Measurements from ENCODE around the gene MAGEB17.
"Not testable (repeated sequence)": the region's sequence is repeated elsewhere in the genome, so short reads cannot be mapped to it uniquely, and the experiment has no call there.

MAGEB17 gene

GRCh38 chrX:16160729-16161128, 6.6 kb upstream of the MAGEB17 start:
- no peak for DNase-seq

DNA sequence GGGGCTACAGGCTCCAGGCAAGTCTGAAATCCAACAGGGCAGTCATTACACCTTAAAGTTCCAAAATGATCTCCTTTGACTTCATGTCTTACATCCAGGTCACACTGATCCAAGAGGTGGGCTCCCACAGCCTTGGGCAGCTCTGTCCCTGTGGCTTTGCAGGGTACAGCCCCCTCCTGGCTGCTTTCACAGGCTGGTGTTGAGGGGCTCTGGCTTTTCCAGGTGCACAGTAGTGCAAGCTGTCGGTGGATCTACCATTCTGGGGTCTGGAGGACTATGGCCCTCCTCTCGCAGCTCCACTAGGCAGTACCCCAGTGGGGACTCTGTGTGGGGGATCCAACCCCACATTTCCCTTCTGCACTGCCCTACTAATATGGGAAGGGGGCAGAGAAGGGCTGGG, 6.1 kb upstream of the MAGEB17 start:
- not testable (repeated sequence) for DNase-seq

DNA sequence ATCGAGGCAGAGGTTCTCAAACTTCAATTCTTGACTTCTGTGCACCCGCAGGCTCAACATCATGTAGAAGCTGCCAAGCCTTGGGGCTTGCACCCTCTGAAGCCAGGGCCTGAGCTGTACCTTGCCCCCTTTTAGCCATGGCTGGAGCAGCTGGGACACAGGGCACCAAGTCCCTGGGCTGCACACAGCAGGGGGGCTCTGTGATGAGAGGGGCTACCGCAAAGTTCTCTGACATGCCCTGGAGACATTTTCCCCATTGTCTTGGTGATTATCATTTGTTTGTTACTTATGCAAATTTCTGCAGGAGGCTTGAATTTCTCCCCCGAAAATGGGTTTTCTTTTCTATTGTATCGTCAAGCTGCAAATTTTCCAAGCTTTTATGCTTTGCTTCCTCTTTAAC, 4.9 kb upstream of the MAGEB17 start:
- DNase-seq: no peak

- no peak for DNase-seq
Observed at GRCh38 chrX:16164748-16165147, 2.5 kb upstream of the MAGEB17 start.

DNA sequence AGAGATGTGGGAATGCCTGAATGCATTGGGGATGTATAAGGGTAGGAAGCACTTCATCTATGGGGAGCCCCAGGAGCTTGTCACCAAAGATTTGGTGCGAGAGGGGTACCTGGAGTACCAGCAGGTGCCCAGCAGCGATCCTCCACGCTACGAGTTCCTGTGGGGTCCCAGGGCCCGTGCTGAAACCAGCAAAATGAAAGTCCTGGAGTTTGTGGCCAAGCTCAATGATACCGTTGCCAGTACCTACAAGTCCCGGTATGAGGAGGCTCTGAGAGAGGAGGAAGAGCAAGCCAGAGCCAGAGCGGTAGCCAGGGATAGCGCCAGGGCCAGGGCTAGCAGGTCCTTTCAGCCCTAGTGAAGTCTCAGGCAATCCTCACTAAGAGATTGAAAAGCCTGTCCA, 3.8 kb downstream of the MAGEB17 start:
- no peak for DNase-seq

DNA sequence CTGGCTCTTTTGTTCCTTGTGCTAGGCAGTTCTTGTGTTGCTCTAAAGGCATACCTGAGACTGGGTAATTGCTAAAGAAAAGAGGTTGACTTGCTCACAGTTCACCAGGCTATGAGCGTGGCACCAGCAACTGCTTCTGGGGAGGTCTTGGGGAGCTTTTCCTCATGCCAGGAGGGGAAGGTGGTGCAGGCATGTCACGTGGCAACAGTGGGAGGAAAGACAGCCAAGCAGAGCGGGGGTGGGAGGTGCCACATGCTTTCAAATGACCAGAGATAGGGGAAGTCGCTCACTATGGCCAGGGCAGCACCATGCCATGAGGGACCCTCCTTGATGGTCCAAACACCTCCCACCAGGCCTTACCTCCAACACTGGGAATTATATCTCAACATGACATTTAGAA, 4.7 kb downstream of the MAGEB17 start:
- DNase-seq: no peak

GRCh38 chrX:16172391-16172790, 5.1 kb downstream of the MAGEB17 start:
- DNase-seq: no peak

DNA sequence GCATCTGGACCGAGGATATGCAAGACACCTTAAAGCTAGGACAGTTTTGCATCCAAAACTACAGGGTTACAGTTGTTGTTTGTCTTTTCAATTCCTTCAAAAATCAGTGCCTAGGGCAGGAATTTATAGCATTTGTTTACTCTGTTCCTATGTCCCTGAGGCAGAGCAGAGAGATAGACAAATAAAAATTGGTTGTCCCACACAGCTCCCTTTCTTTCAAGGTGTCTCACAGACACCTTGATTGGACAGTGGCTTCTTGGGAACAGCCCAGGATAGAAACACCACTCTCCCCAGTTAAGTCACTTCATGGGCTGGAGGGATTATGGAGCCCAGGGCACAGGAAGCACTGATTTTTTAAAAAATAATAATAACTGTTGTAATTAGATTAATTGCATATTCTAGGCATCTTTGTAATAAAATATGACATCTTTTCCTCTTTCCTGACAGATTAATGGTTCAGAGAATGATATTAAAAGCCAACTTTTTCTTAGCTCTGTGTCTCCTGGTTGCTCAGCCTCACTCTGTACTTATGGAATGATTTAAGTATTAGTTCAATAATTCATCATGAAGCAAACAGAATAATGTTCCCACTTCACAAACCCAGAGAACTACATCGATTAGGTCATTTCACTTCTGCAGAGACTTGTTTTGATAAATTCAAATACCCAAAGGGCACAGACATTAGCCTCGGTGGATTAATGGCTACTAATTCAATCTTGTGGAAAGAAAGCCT, 8.2 kb downstream of the MAGEB17 start:
- no peak for DNase-seq

DNA sequence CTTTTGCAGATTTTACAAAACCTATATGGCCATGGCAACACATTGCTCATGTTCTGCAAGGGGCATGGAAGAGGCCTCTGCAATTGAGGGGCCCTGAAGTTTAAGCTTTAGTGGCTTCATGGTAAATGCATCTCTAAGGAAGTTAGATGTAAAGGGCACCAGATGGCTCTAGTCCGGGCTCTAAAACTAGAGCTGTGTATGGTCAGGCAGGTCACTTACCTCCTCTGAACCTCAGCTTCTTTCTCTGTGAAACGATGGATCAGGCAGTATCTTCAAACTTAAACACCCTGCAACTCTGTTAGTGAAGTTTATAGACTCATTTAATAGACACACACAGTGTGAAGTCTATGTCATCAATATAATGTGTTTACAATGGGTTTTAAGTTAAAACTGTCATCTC, 10.0 kb downstream of the MAGEB17 start:
- DNase-seq: no peak

DNA sequence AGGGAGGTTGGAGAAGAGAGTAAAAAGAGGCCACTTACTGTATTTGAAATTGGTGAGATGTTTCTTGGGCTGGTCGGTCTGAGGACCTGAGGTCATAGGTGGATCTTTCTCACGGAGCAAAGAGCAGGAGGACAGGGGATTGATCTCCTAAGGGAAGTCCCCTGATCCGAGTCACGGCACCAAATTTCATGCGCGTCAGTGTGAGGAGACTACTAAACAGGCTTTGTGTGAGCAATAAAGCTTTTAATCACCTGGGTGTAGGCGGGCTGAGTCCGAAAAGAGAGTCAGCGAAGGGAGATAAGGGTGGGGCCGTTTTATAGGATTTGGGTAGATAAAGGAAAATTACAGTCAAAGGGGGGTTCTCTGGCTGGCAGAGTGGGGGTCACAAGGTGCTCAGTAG, 16.6 kb downstream of the MAGEB17 start:
- DNase-seq: not testable (repeated sequence)

GRCh38 chrX:16185725-16186136, 18.4 kb downstream of the MAGEB17 start:
- no peak for DNase-seq

DNA sequence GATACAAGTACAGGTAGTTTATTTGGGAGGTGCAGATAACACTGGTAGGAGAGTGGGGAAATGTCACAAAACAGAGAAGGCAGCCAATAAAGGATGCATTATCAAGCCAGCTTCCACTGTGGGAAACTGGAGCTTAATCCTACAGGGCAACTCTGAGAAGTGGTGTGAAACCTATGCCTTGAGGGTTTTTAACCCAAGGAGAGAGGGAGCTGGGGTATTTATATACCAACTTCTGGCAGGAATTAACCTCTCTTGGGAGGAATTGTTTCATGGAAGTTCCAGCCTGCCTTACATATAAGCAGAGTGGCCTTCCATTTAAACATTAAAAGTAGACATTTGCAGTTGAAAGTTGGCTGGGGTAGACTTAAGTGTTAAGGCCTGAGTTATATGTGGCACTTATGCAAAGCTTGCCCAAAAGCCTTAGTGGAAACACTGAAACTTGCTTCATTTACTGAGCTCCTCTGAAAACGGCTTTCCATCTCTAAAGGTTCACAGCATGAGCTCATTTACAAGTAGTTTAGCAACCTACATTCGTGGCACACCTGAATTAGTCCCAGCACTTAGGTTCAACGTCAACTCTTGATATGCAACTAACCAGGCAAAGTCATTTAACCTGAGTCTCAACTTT, 19.2 kb downstream of the MAGEB17 start:
- no peak for DNase-seq

DNA sequence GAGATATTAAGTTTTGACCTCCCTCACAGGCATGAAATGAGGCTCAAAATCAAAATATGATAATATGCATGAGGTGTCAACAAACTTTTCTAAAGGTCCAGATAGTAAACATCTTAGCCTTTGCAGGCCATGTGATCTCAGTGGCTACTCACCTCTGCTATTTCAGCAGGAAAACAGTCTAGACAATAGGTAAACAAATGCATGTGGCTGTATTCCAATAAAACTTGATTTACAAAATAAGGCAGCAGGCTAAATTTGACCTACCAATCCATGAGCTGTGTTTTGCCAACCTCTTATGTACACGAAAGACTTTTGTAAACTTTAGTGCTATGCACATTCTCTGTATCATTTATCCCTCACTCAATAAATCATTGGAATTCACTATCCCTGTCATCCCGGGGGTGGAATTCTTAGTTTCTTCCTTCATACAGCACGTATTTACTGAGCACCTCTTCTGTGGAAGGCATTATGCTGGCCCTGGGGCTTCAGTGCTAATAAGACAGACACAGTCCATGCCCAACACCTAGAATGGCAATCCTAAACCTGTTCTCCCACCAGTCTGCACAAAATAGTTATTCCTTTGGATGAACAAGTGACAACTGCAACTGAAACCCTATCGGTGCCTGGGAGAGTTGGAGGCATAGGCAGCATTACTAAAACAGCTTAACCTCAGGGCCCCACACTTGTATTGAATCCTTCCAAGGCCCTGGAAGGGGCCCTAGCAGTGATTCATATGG, 19.9 kb downstream of the MAGEB17 start:
- DNase-seq: no peak

- DNase-seq: no peak
Observed at GRCh38 chrX:16188687-16189086, 21.4 kb downstream of the MAGEB17 start.

DNA sequence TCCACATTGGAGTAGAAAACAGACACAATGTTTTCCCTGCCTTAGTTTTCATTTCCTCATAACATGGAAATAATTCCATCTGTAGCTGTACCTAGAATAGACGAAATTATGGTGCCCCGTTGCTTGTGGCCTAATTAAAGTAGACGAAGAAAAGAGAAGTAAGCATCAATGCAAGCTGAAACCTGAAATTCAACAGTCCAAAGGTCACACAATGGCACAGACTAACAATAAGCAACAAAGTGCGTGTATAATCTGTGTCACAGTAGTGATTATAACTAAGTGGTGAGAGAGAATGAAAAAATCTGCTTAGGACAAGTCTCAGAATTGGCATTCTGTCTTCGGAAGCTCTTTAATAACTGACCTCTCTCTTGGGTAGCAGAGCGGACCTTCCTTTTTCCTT, 24.3 kb downstream of the MAGEB17 start:
- DNase-seq: no peak

GRCh38 chrX:16196829-16197228, 29.5 kb downstream of the MAGEB17 start:
- no peak for DNase-seq

DNA sequence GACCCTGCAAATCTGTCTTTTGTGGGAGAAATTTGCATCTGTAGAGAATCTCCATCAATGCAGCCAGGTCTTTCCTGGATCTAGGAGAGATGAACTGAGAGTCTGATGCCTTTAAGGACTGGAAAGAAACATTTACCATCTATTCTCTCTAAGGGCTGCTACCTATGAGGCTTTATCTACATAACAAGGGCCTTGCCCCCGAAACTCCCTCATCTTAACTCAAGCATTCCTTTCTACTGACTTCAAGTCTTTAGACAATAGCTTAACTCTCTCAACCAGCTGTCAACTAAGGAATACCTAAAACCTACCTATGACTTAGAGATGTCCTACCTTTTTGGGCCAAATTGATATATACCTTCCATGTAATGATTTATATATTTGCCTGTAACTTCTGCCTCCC, 32.1 kb downstream of the MAGEB17 start:
- no peak for DNase-seq

GRCh38 chrX:16202943-16203342, 35.7 kb downstream of the MAGEB17 start:
- no peak for DNase-seq

DNA sequence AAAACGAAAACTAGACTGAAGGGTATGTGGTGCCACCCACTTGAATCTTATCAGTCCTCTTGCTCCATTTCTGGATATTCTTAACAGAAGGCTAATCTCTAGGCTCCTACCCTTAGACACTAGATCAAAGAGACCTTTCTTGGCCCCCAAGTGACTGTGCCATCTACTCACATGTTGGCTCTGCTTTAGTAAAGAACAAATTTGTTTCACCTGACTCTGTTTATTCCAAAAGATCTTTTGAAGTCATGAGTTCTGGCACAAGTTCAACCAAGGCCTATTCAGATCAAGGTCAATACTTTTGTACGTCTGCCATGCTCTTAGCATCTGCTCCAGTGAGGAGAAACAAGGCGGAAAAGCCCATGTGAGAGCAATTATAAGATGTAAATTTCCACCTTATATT, 37.3 kb downstream of the MAGEB17 start:
- no peak for DNase-seq

DNA sequence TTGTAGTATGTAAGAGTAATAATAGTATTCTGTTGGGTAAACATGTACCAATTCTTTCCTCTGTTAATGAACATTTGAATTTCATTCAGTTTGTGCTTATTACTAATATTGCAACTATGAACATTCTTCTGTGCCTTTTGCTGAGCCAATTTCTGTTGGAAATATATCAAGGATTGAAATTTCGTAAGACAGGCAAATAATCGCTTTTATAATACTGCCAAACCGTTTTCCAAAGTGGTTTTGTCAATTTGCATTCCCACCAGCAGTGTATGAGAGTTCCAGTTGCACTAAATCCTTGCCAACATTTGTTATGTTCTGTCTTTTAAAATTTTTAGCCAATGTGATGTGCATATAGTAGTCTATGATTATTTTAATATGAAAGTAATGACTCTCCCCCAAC, 38.6 kb downstream of the MAGEB17 start:
- DNase-seq: no peak

GRCh38 chrX:16207634-16208033, 40.4 kb downstream of the MAGEB17 start:
- DNase-seq: no peak

GRCh38 chrX:16208601-16209000, 41.3 kb downstream of the MAGEB17 start:
- no peak for DNase-seq

- DNase-seq: no peak
Observed at GRCh38 chrX:16210061-16210460, 42.8 kb downstream of the MAGEB17 start.

GRCh38 chrX:16212024-16212423, 44.7 kb downstream of the MAGEB17 start:
- no peak for DNase-seq
